Activated naive CD4-positive, alpha-beta T cell treated with anti-CD3 and anti-CD28 coated beads, Interleukin-2, amount 10 ng/mL, durations not matched to agents 7 days and 5 days (primary cell): ENCODE measurements around the gene ZNF177.
"Not testable (repeated sequence)": the region's sequence is repeated elsewhere in the genome, so short reads cannot be mapped to it uniquely, and the experiment has no call there.

ENCODE experiments used
- CTCF ChIA-PET: fragments of 350-600 bp; sonication (Branson Sonifier 250); formaldehyde crosslinking; loops from one replicate; lab custom pipeline; 2021; ENCODE audit warnings: antibody characterized with exemption; lab: Charles Lee
- DNase-seq: peaks from one replicate; pipeline ENCODE4 v3.0.0-alpha.2; 2020
- H3K27ac Mint-ChIP-seq: one replicate; pipeline ENCODE4 v1.8.0; 2021; ENCODE audit warnings: mild to moderate bottlenecking, moderate library complexity, mixed read lengths
- H3K27me3 Mint-ChIP-seq: one replicate; pipeline ENCODE4 v1.8.0; 2021; ENCODE audit warnings: mild to moderate bottlenecking, mixed read lengths
- H3K36me3 Mint-ChIP-seq: one replicate; pipeline ENCODE4 v1.8.0; 2021; ENCODE audit warnings: mixed read lengths
- H3K4me1 Mint-ChIP-seq: one replicate; pipeline ENCODE4 v1.8.0; 2021; ENCODE audit warnings: mixed read lengths
- H3K4me3 Mint-ChIP-seq: one replicate; pipeline ENCODE4 v1.8.0; 2021; ENCODE audit warnings: mild to moderate bottlenecking, moderate library complexity, mixed read lengths
- H3K9me3 Mint-ChIP-seq: one replicate; pipeline ENCODE4 v1.8.0; 2021; ENCODE audit warnings: mixed read lengths

Gene ZNF177

GRCh38 chr19:9362905-9363304, at the start of gene ZNF177:
Gene ZNF177, plus strand, starts transcription at chr19:9363013. Its CDS starts 15,299 bp downstream, at chr19:9378312.
- Mint-ChIP-seq H3K27me3 (peaks cover 6% of the 10 kb centered on the region), H3K27ac (no peak within 1 kb of the TSS), H3K4me3 (peak within 1 kb of the TSS; percentile 39), H3K4me1 (no peaks in the 10 kb centered on the region), H3K9me3 (peaks cover 49% of the 10 kb centered on the region), H3K36me3 (peaks cover 6% of the 10 kb centered on the region)
- peak; percentile 24 for DNase-seq
- CTCF ChIA-PET = interaction anchor here (0.6 kb wide), 1 partner anchor 212 kb away, joined by 3 read pairs; no protein-coding TSS in a partner anchor

- peaks cover 46% of the 10 kb centered on the region for H3K9me3 Mint-ChIP-seq
- DNase-seq = no peak
- H3K27me3 Mint-ChIP-seq = peaks cover 4% of the 10 kb centered on the region
- H3K36me3 Mint-ChIP-seq = peaks cover 10% of the 10 kb centered on the region
- no peak overlapping the region for H3K27ac Mint-ChIP-seq
- CTCF ChIA-PET = no interaction called here
- H3K4me3 Mint-ChIP-seq = no peak overlapping the region
- peaks cover 12% of the 10 kb centered on the region for H3K4me1 Mint-ChIP-seq
Observed at GRCh38 chr19:9313756-9314155, 49.1 kb upstream of the ZNF177 start.

GRCh38 chr19:9321338-9321737, 41.5 kb upstream of the ZNF177 start:
- no peaks in the 10 kb centered on the region for H3K27me3 Mint-ChIP-seq
- H3K4me3 Mint-ChIP-seq = no peak overlapping the region
- no peak overlapping the region for H3K27ac Mint-ChIP-seq
- CTCF ChIA-PET = no interaction called here
- H3K9me3 Mint-ChIP-seq = peaks cover 50% of the 10 kb centered on the region
- peaks cover 30% of the 10 kb centered on the region for H3K4me1 Mint-ChIP-seq
- H3K36me3 Mint-ChIP-seq = peaks cover 33% of the 10 kb centered on the region
- DNase-seq = no peak

GRCh38 chr19:9321756-9322155, 41.1 kb upstream of the ZNF177 start:
- Mint-ChIP-seq H3K9me3 (peaks cover 51% of the 10 kb centered on the region), H3K36me3 (peaks cover 34% of the 10 kb centered on the region), H3K4me1 (peaks cover 30% of the 10 kb centered on the region)
- H3K27me3 Mint-ChIP-seq, H3K4me3 Mint-ChIP-seq, H3K27ac Mint-ChIP-seq, DNase-seq, CTCF ChIA-PET: not testable (repeated sequence)

- H3K4me3 Mint-ChIP-seq, H3K27me3 Mint-ChIP-seq, DNase-seq, H3K27ac Mint-ChIP-seq, CTCF ChIA-PET: not testable (repeated sequence)
- H3K36me3 Mint-ChIP-seq = peaks cover 36% of the 10 kb centered on the region
- H3K9me3 Mint-ChIP-seq = peaks cover 51% of the 10 kb centered on the region
- H3K4me1 Mint-ChIP-seq = peaks cover 30% of the 10 kb centered on the region
Observed at GRCh38 chr19:9322201-9322600, 40.6 kb upstream of the ZNF177 start.

- Mint-ChIP-seq H3K27me3 (no peaks in the 10 kb centered on the region), H3K9me3 (peaks cover 53% of the 10 kb centered on the region), H3K36me3 (peaks cover 44% of the 10 kb centered on the region), H3K4me1 (peaks cover 32% of the 10 kb centered on the region), H3K27ac (peak overlapping the region; percentile 97), H3K4me3 (peak overlapping the region; percentile 86)
- peak; percentile 66 for DNase-seq
- CTCF ChIA-PET = interaction anchor here (0.8 kb wide), 1 partner anchor 13 kb away, joined by 3 read pairs; no protein-coding TSS in a partner anchor
Observed at GRCh38 chr19:9323557-9323918, 39.3 kb upstream of the ZNF177 start.

GRCh38 chr19:9323919-9324583, 38.8 kb upstream of the ZNF177 start, which contains the start of gene ZNF559:
Gene ZNF559, plus strand, starts transcription at chr19:9324179. Its CDS starts 14,371 bp downstream, at chr19:9338550.
- Mint-ChIP-seq H3K4me3 (peak within 1 kb of the TSS; percentile 86), H3K9me3 (peaks cover 56% of the 10 kb centered on the region), H3K36me3 (peaks cover 48% of the 10 kb centered on the region)

GRCh38 chr19:9324584-9324962, 38.2 kb upstream of the ZNF177 start:
- DNase-seq = no peak
- Mint-ChIP-seq H3K27ac (peak overlapping the region; percentile 97), H3K9me3 (peaks cover 62% of the 10 kb centered on the region), H3K4me3 (peak overlapping the region; percentile 86), H3K27me3 (no peaks in the 10 kb centered on the region), H3K36me3 (peaks cover 52% of the 10 kb centered on the region), H3K4me1 (peaks cover 32% of the 10 kb centered on the region)
- CTCF ChIA-PET = no interaction called here

More at GRCh38 chr19:9323919-9324583, 38.8 kb upstream of the ZNF177 start, which contains the start of gene ZNF559:
- CTCF ChIA-PET = interaction anchor here (0.8 kb wide), 1 partner anchor 14 kb away, joined by 3 read pairs; no protein-coding TSS in a partner anchor
- Mint-ChIP-seq H3K4me1 (peaks cover 32% of the 10 kb centered on the region), H3K27me3 (no peaks in the 10 kb centered on the region), H3K27ac (peak within 1 kb of the TSS; percentile 97)
- DNase-seq = peak; percentile 96

GRCh38 chr19:9329999-9330398, 32.8 kb upstream of the ZNF177 start:
- Mint-ChIP-seq H3K36me3 (peaks cover 67% of the 10 kb centered on the region), H3K27ac (no peak overlapping the region), H3K4me1 (peaks cover 7% of the 10 kb centered on the region), H3K27me3 (no peaks in the 10 kb centered on the region), H3K4me3 (no peak overlapping the region), H3K9me3 (peaks cover 61% of the 10 kb centered on the region)
- no peak for DNase-seq
- CTCF ChIA-PET = interaction anchor here (0.7 kb wide), 1 partner anchor 160 kb away, joined by 3 read pairs; no protein-coding TSS in a partner anchor

GRCh38 chr19:9342610-9343304, 20.1 kb upstream of the ZNF177 start:
- Mint-ChIP-seq H3K4me1 (no peaks in the 10 kb centered on the region), H3K4me3 (no peak overlapping the region), H3K27ac (no peak overlapping the region), H3K36me3 (peaks cover 55% of the 10 kb centered on the region), H3K9me3 (peaks cover 73% of the 10 kb centered on the region), H3K27me3 (no peaks in the 10 kb centered on the region)
- DNase-seq = no peak
- CTCF ChIA-PET = interaction anchor here (0.7 kb wide), 1 partner anchor 94 kb away, joined by 3 read pairs; no protein-coding TSS in a partner anchor

GRCh38 chr19:9345005-9345404, 17.8 kb upstream of the ZNF177 start:
- CTCF ChIA-PET = no interaction called here
- Mint-ChIP-seq H3K4me3 (no peak overlapping the region), H3K9me3 (peaks cover 73% of the 10 kb centered on the region), H3K27me3 (no peaks in the 10 kb centered on the region), H3K36me3 (peaks cover 39% of the 10 kb centered on the region), H3K4me1 (no peaks in the 10 kb centered on the region), H3K27ac (no peak overlapping the region)
- DNase-seq = no peak

GRCh38 chr19:9348253-9348652, 14.6 kb upstream of the ZNF177 start:
- Mint-ChIP-seq H3K9me3 (peaks cover 61% of the 10 kb centered on the region), H3K36me3 (peaks cover 12% of the 10 kb centered on the region), H3K4me1 (no peaks in the 10 kb centered on the region), H3K4me3 (no peak overlapping the region), H3K27ac (no peak overlapping the region), H3K27me3 (no peaks in the 10 kb centered on the region)
- DNase-seq = no peak
- CTCF ChIA-PET = no interaction called here

- Mint-ChIP-seq H3K36me3 (peaks cover 9% of the 10 kb centered on the region), H3K4me1 (no peaks in the 10 kb centered on the region), H3K27me3 (no peaks in the 10 kb centered on the region), H3K9me3 (peaks cover 59% of the 10 kb centered on the region), H3K4me3 (no peak overlapping the region), H3K27ac (no peak overlapping the region)
- CTCF ChIA-PET = no interaction called here
- DNase-seq = no peak
Observed at GRCh38 chr19:9348671-9349070, 14.1 kb upstream of the ZNF177 start.

- no peaks in the 10 kb centered on the region for H3K27me3 Mint-ChIP-seq
- H3K9me3 Mint-ChIP-seq = peaks cover 49% of the 10 kb centered on the region
- CTCF ChIA-PET = no interaction called here
- peaks cover 5% of the 10 kb centered on the region for H3K36me3 Mint-ChIP-seq
- no peaks in the 10 kb centered on the region for H3K4me1 Mint-ChIP-seq
- H3K4me3 Mint-ChIP-seq = no peak overlapping the region
- no peak overlapping the region for H3K27ac Mint-ChIP-seq
- no peak for DNase-seq
Observed at GRCh38 chr19:9352505-9352904, 10.3 kb upstream of the ZNF177 start.
